H1 (cell line): Measurements from ENCODE around the gene CTIF. TPM values are rescaled to one million over a fixed set of nuclear protein-coding genes. Genes with fewer than 3 reads are reported as not detected.

ENCODE experiments used
- ASH2L ChIP-seq: fragments of 200-600, 300-600 bp; sonication (generic); IDR thresholded peaks from one replicate; pipeline ENCODE4 v1.7.1; 2017; ENCODE audit warnings: low read length
- CBX5 ChIP-seq: fragments of 300-800, 300-1000 bp; sonication (generic); IDR thresholded peaks from 2 replicates; pipeline ENCODE4 v1.7.1; 2016; ENCODE audit warnings: antibody characterized with exemption, low read length, low read depth
- CEBPB ChIP-seq: IDR thresholded peaks from 2 replicates; pipeline ENCODE4 v1.6.1; 2012; ENCODE audit warnings: low read depth, low read length
- CHD7 ChIP-seq: fragments of 300-600 bp; sonication (generic); IDR thresholded peaks from 2 replicates; pipeline ENCODE4 v1.7.1; 2012; ENCODE audit warnings: low read length, moderate library complexity, mild to moderate bottlenecking, inconsistent platforms; ENCODE audit not compliant: insufficient replicate concordance
- CTCF ChIP-seq, 3 experiments: IDR thresholded peaks; 1 replicate in 2 of 3; 2 replicates in 1 of 3; pipeline versions ENCODE4 v1.5.1 to v1.6.1; 2011; ENCODE audit warnings: low read length in 3 of 3, mild to moderate bottlenecking in 3 of 3, inconsistent platforms in 2 of 3, low read depth in 1 of 3, moderate library complexity in 1 of 3; ENCODE audit not compliant: insufficient read depth in 1 of 3; ENCODE audit errors: control extremely low read depth in 1 of 3
- EZH2 ChIP-seq: fragments of 200-600 bp; sonication (generic); IDR thresholded peaks from 2 replicates; pipeline ENCODE4 v1.7.1; 2012; ENCODE audit warnings: low read depth, mild to moderate bottlenecking, moderate library complexity, low read length, inconsistent platforms; ENCODE audit not compliant: severe bottlenecking
- POU5F1 ChIP-seq: IDR thresholded peaks from 2 replicates; pipeline ENCODE4 v1.6.1; 2011; ENCODE audit warnings: low read depth, mild to moderate bottlenecking, low read length, moderate library complexity
- TAF1 ChIP-seq: IDR thresholded peaks from 2 replicates; pipeline ENCODE4 v1.6.1; 2011; ENCODE audit warnings: mild to moderate bottlenecking, low read depth, low read length
- TAF7 ChIP-seq: optimal IDR thresholded peaks from 2 replicates; pipeline ENCODE3; 2011; ENCODE audit warnings: low read depth, mild to moderate bottlenecking, inconsistent platforms, low read length, moderate library complexity, borderline replicate concordance
- TEAD4 ChIP-seq: IDR thresholded peaks from 2 replicates; pipeline ENCODE4 v1.6.1; 2012; ENCODE audit warnings: low read depth, low read length, inconsistent platforms, mixed read lengths
- polyA plus RNA-seq, 7 experiments: library from polyadenylated mRNA; depleted of rRNA in 3 of 7; stranded (reverse) in 5 of 7; unstranded in 2 of 7; fragments of >200 nt in 5 of 7; fragments of 200-250 nt in 2 of 7; gene quantifications; 1 replicate in 5 of 7; 2 replicates in 1 of 7; 4 replicates in 1 of 7; pipeline versions ENCODE4 v1.2.1 to v1.2.3, GENCODE V29; 2011 to 2013; ENCODE audit warnings: missing spikeins in 2 of 7, mixed read lengths in 2 of 7
- total RNA-seq: library from RNA; stranded (reverse); fragmentation: NEBNext Ultra II Directional; extraction: Animal tissue kit (Norgen Biotek cat#: 25700); gene quantifications from 2 replicates; pipeline ENCODE4 v1.2.1, GENCODE V29; 2021

The CTIF gene
- total and polyA plus RNA-seq, 2 of the 8 experiments (the other 6 are each of a cell fraction or from before 2014, with no cell fraction given): 9.0 to 17.8 TPM

GRCh38 chr18:48527461-48527860 is 11.4 kb upstream of the CTIF start (continued):
- no peak for TF ChIP-seq CHD7
- TF ChIP-seq EZH2: no peak
- TF ChIP-seq TEAD4: no peak
- no peak for TF ChIP-seq CBX5
- no peak for TF ChIP-seq CEBPB
- TF ChIP-seq TAF1: no peak
- TF ChIP-seq TAF7: no peak
- no peak for TF ChIP-seq CTCF (IDR thresholded peaks at IDR 0.05; ENCODE audit: control extremely low read depth in 1 of 3, insufficient read depth in 1 of 3, low read depth in 1 of 3, low read length in 3 of 3)
- TF ChIP-seq POU5F1: no peak
- no peak for TF ChIP-seq ASH2L
